ENCODE data around the gene APLN.

The APLN gene

GRCh38 chrX:129650821-129651510 lies 3.8 kb downstream of the APLN start:
- TF ChIP-seq CTCF (IDR thresholded peaks at IDR 0.05; ENCODE audit: low read depth, low read length, missing control alignments) = no peak
- DNase-seq (ENCODE audit: extremely low read depth, low read depth) = no peak
- H3K4me3 ChIP-seq (replicated peaks; ENCODE audit: low read depth, low read length) = no peak overlapping the region

GRCh38 chrX:129650183-129650689 lies 4.5 kb downstream of the APLN start:
- DNase-seq (ENCODE audit: extremely low read depth, low read depth) = no peak
- no peak for TF ChIP-seq CTCF (IDR thresholded peaks at IDR 0.05; ENCODE audit: low read depth, low read length, missing control alignments)
- no peak overlapping the region for H3K4me3 ChIP-seq (replicated peaks; ENCODE audit: low read depth, low read length)

- no peak for DNase-seq (ENCODE audit: extremely low read depth, low read depth)
- no peak overlapping the region for H3K4me3 ChIP-seq (replicated peaks; ENCODE audit: low read depth, low read length)
Observed at GRCh38 chrX:129649268-129650182, 5.2 kb downstream of the APLN start.

GRCh38 chrX:129648514-129649267 lies 6.1 kb downstream of the APLN start:
- no peak for TF ChIP-seq CTCF (IDR thresholded peaks at IDR 0.05; ENCODE audit: low read depth, low read length, missing control alignments)
- no peak overlapping the region for H3K4me3 ChIP-seq (replicated peaks; ENCODE audit: low read depth, low read length)
- no peak for DNase-seq (ENCODE audit: extremely low read depth, low read depth)

More at GRCh38 chrX:129649268-129650182, 5.2 kb downstream of the APLN start:
- no peak for TF ChIP-seq CTCF (IDR thresholded peaks at IDR 0.05; ENCODE audit: low read depth, low read length, missing control alignments)

- no peak for TF ChIP-seq CTCF (IDR thresholded peaks at IDR 0.05; ENCODE audit: low read depth, low read length, missing control alignments)
- no peak for DNase-seq (ENCODE audit: extremely low read depth, low read depth)
- H3K4me3 ChIP-seq (replicated peaks; ENCODE audit: low read depth, low read length) = no peak overlapping the region
Observed at GRCh38 chrX:129647418-129648410, 7.0 kb downstream of the APLN start.

Data from HFF-Myc (cell line).